Stomach (tissue), 4 donors: Measurements from ENCODE around the gene B3GALT2.

Experiments used
- CTCF ChIP-seq, 7 experiments: fragments of 450-650 bp in 4 of 7; fragments of 200-600 bp in 3 of 7; sonication (generic) in 3 of 7; IDR thresholded peaks; one replicate each; pipeline ENCODE4 v1.5.1; 2016 to 2019; ENCODE audit warnings: antibody characterized with exemption in 7 of 7, control low read depth in 2 of 7, mild to moderate bottlenecking in 1 of 7
- EP300 ChIP-seq: sonication (generic); formaldehyde crosslinking; IDR thresholded peaks from one replicate; pipeline ENCODE4 v1.6.1; 2017; ENCODE audit warnings: antibody characterized with exemption
- POLR2A ChIP-seq, 4 donors: fragments of 450-650 bp; IDR thresholded peaks; one replicate each; pipeline ENCODE4 v1.6.1; 2016; ENCODE audit warnings: antibody characterized with exemption in 4 of 4, control low read depth in 2 of 4, mild to moderate bottlenecking in 1 of 4, moderate library complexity in 1 of 4
- POLR2AphosphoS5 ChIP-seq, 3 donors: sonication (generic); formaldehyde crosslinking; IDR thresholded peaks; one replicate each; pipeline ENCODE4 v1.6.1; 2016; ENCODE audit warnings: antibody characterized with exemption in 3 of 3

- no peak for TF ChIP-seq CTCF (IDR thresholded peaks at IDR 0.05)
- TF ChIP-seq EP300: no peak
- no peak for TF ChIP-seq POLR2A (IDR thresholded peaks at IDR 0.05)
- TF ChIP-seq POLR2AphosphoS5 (IDR thresholded peaks at IDR 0.05): no peak
Observed at GRCh38 chr1:193221651-193222050, 35.2 kb upstream of the B3GALT2 start.
